B cell (primary cell): Measurements from ENCODE around the gene PRODH2. TPM values are rescaled to one million over a fixed set of nuclear protein-coding genes. Genes with fewer than 3 reads are reported as not detected.

Experiments used
- ATAC-seq: fragments of 200-7000 bp; cut with Tn5 transposase; one replicate; pipeline ENCODE4 v1.10.0; 2021; ENCODE audit warnings: low read depth, mild to moderate bottlenecking, moderate number of reproducible peaks, moderate library complexity
- CTCF ChIA-PET: fragments of 350-600 bp; sonication (Branson Sonifier 250); formaldehyde crosslinking; loops from one replicate; lab custom pipeline; 2021; ENCODE audit warnings: antibody characterized with exemption, inconsistent platforms; lab: Charles Lee
- POLR2A ChIA-PET: fragments of 350-600 bp; sonication (Branson Sonifier 250); formaldehyde crosslinking; loops from one replicate; lab custom pipeline; 2021; ENCODE audit warnings: antibody characterized with exemption; lab: Charles Lee
- DNase-seq: peaks from one replicate; pipeline ENCODE4 v3.0.0; 2013
- H2AFZ ChIP-seq: 2 replicates; pipeline ENCODE4 v1.6.1; 2012; ENCODE audit warnings: mild to moderate bottlenecking, low read depth, low read length; ENCODE audit not compliant: insufficient read depth, poor library complexity, severe bottlenecking
- H3K27ac ChIP-seq, 2 donors: 1 replicate in 1 of 2; 2 replicates in 1 of 2; pipeline ENCODE4 v1.5.1; 2012 to 2013; ENCODE audit warnings: low read length in 2 of 2, mild to moderate bottlenecking in 2 of 2, moderate library complexity in 1 of 2
- H3K27me3 ChIP-seq, 4 experiments: fragments of 200-600 bp in 1 of 4; sonication (generic) in 1 of 4; replicated peaks in 1 of 4; 1 replicate in 2 of 4; 2 replicates in 2 of 4; pipeline versions ENCODE4 v1.6.1 to v1.7.0; 2013 to 2016; ENCODE audit warnings: low read length in 3 of 4, mild to moderate bottlenecking in 2 of 4, mixed read lengths in 1 of 4, moderate library complexity in 1 of 4; ENCODE audit not compliant: insufficient read depth in 4 of 4, control insufficient read depth in 3 of 4; ENCODE audit errors: control extremely low read depth in 1 of 4
- H3K36me3 ChIP-seq, 2 experiments: replicated peaks in 1 of 2; 1 replicate in 1 of 2; 2 replicates in 1 of 2; pipeline versions ENCODE4 v1.6.1 to v1.7.1; 2013; ENCODE audit warnings: low read length in 1 of 2; ENCODE audit not compliant: insufficient read depth in 2 of 2, control insufficient read depth in 1 of 2; ENCODE audit errors: control extremely low read depth in 1 of 2, extremely low read depth in 1 of 2
- H3K4me1 ChIP-seq, 2 donors: fragments of 200-600 bp in 1 of 2; sonication (generic) in 1 of 2; 1 replicate in 1 of 2; 2 replicates in 1 of 2; pipeline versions ENCODE4 v1.5.1 to v1.6.1; 2013 to 2017; ENCODE audit warnings: low read length in 2 of 2; ENCODE audit not compliant: control insufficient read depth in 2 of 2, insufficient read depth in 2 of 2
- H3K4me2 ChIP-seq: replicated peaks from 2 replicates; pipeline ENCODE3; 2012; ENCODE audit warnings: mild to moderate bottlenecking, low read depth, low read length; ENCODE audit not compliant: poor library complexity, severe bottlenecking
- H3K4me3 ChIP-seq, 5 experiments: fragments of 200-600 bp in 1 of 5; sonication (generic) in 1 of 5; 1 replicate in 3 of 5; 2 replicates in 2 of 5; pipeline versions ENCODE4 v1.5.1 to v1.7.0; 2011 to 2016; ENCODE audit warnings: low read length in 4 of 5, mild to moderate bottlenecking in 4 of 5, low read depth in 2 of 5, control low read depth in 1 of 5, moderate library complexity in 1 of 5; ENCODE audit not compliant: insufficient read depth in 1 of 5; ENCODE audit errors: control extremely low read depth in 1 of 5, extremely low read depth in 1 of 5
- H3K79me2 ChIP-seq: fragments of 200-600 bp; sonication (generic); one replicate; pipeline ENCODE4 v1.6.0; 2016; ENCODE audit warnings: low read length; ENCODE audit not compliant: control insufficient read depth, insufficient read depth
- H3K9ac ChIP-seq: fragments of 200-600 bp; sonication (generic); 2 replicates; pipeline ENCODE4 v1.6.1; 2017; ENCODE audit warnings: mild to moderate bottlenecking, low read length, moderate library complexity
- H3K9me3 ChIP-seq, 3 donors: one replicate each; pipeline versions ENCODE4 v1.6.1 to v1.7.1; 2013; ENCODE audit warnings: low read length in 2 of 3; ENCODE audit not compliant: control insufficient read depth in 2 of 3, insufficient read depth in 1 of 3; ENCODE audit errors: control extremely low read depth in 1 of 3
- H4K20me1 ChIP-seq: 2 replicates; pipeline ENCODE4 v1.6.0; 2012; ENCODE audit warnings: mild to moderate bottlenecking, low read length; ENCODE audit not compliant: insufficient read depth, control insufficient read depth, poor library complexity, severe bottlenecking
- H3K27ac Mint-ChIP-seq: one replicate; pipeline ENCODE4 v1.8.0; 2021; ENCODE audit warnings: mixed read lengths
- H3K27me3 Mint-ChIP-seq: one replicate; pipeline ENCODE4 v1.8.0; 2021; ENCODE audit warnings: mixed read lengths
- H3K4me1 Mint-ChIP-seq: one replicate; pipeline ENCODE4 v1.8.0; 2021; ENCODE audit warnings: mixed read lengths
- H3K4me3 Mint-ChIP-seq: one replicate; pipeline ENCODE4 v1.8.0; 2021; ENCODE audit warnings: mixed read lengths
- H3K9me3 Mint-ChIP-seq: one replicate; pipeline ENCODE4 v1.8.0; 2022; ENCODE audit warnings: mixed read lengths; ENCODE audit not compliant: insufficient read depth
- EZH2 ChIP-seq: IDR thresholded peaks from 2 replicates; pipeline ENCODE4 v1.6.1; 2012; ENCODE audit warnings: borderline replicate concordance, low read depth, mild to moderate bottlenecking, moderate library complexity, low read length; ENCODE audit not compliant: insufficient read depth, poor library complexity, severe bottlenecking
- WGBS: methylation state at CpG from one replicate; pipeline ENCODE4 v1.1.5; 2013; ENCODE audit warnings: missing lambda C conversion rate; ENCODE audit not compliant: insufficient coverage; 5-methylcytosine and 5-hydroxymethylcytosine counted together
- intact Hi-C: fragments of 100-400 bp; cut with micrococcal nuclease; formaldehyde crosslinking; loops from one replicate; pipeline ENCODE4 v1.10.0; 2022
- polyA plus RNA-seq: library from polyadenylated mRNA; depleted of rRNA; stranded (reverse); fragments of >200 nt; gene quantifications from 2 replicates; pipeline ENCODE4 v1.2.3, GENCODE V29; 2012
- total RNA-seq, 2 donors: library from RNA; stranded (reverse); fragments of 120-200 nt in 1 of 2; gene quantifications; 1 replicate in 1 of 2; 2 replicates in 1 of 2; pipeline versions ENCODE4 v1.2.3 to v1.2.4, GENCODE V29; 2013 to 2022
- TF ChIP-seq, protein P1 (sequence below): fragments of 200-600 bp; IDR thresholded peaks from one replicate; pipeline ENCODE4 v1.8.0; 2022; ENCODE audit warnings: antibody characterized with exemption, mild to moderate bottlenecking

Gene PRODH2
- total and polyA plus RNA-seq, 2 donors (not counting 1 experiment from before 2014, with no cell fraction given): not detected

DNA sequence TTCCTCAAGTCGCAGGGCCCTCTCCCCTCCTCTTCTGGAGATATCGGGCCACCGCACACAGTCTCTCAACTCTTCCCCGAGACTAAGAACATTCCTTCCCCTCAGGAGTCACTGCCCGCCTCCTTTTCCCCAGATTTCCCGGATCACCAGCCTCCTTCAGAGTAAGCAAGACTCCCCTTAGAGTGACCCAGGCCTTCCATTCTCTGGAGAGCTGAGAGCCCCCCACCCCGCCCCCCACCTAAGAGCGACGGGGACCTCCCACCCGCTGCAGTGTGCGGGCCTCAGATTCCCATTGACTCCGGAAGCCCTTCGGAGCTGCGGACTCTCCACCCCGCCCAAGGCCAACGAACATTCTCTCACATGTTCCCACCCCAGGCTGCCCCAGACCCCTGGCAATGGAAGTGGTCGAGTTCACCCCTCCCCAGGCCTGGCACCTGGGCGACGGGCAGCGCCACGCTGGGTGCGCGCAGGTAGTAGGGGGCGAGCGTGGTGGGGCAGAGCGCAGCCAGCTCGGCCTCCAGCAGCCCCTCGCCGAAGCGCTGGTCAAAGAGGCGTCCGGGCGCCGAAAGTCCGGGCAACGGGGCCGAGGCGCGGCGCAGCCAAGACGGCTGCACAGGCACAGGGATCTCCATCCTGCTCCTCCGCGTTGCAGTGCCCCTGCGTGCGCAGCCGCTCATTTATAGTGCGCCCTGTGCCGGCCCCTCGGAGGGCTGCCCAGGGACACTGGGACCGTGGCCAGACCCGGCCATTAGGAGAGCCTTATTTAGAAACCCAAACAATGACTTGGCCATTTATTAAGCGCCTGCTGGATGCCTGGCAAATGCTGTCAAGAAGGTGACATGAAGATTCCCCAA is 56.0 kb downstream of the PRODH2 start, which contains the start of gene HSPB6:
TSS of gene HSPB6 (minus strand) at position 653 of the 854 bp plus-strand sequence. CDS start at position 632, 21 bp downstream.
- H4K20me1 ChIP-seq: peaks cover 4% of the 10 kb centered on the region
- WGBS: 10% methylated on average over 50 of the region's 52 CpGs
- H3K36me3 ChIP-seq: peaks cover 0 to 29% of the 10 kb centered on the region in 2 experiments
- Mint-ChIP-seq H3K4me1 (peaks cover 34% of the 10 kb centered on the region), H3K27ac (peak within 1 kb of the TSS; percentile 99), H3K27me3 (peaks cover 17% of the 10 kb centered on the region), H3K4me3 (peak within 1 kb of the TSS; percentile 99), H3K9me3 (no peaks in the 10 kb centered on the region)
- ATAC-seq: no peak
- POLR2A ChIA-PET: interaction anchor here (1.1 to 2.2 kb wide), 4 partner anchors 8 to 16 kb away, joined by 7 to 17 read pairs (median 9); partner anchors contain the start of genes LIN37, PSENEN and U2AF1L4
- peak within 1 kb of the TSS; percentile 96 for H3K9ac ChIP-seq
- peaks cover 23% of the 10 kb centered on the region for H3K79me2 ChIP-seq
- CTCF ChIA-PET: interaction anchor here (1.3 kb wide), 1 partner anchor 16 kb away, joined by 3 read pairs; no protein-coding TSS in a partner anchor
- H2AFZ ChIP-seq: peak within 1 kb of the TSS; percentile 89
- TF ChIP-seq EZH2: peak; percentile 47
- TF ChIP-seq, protein P1, sequence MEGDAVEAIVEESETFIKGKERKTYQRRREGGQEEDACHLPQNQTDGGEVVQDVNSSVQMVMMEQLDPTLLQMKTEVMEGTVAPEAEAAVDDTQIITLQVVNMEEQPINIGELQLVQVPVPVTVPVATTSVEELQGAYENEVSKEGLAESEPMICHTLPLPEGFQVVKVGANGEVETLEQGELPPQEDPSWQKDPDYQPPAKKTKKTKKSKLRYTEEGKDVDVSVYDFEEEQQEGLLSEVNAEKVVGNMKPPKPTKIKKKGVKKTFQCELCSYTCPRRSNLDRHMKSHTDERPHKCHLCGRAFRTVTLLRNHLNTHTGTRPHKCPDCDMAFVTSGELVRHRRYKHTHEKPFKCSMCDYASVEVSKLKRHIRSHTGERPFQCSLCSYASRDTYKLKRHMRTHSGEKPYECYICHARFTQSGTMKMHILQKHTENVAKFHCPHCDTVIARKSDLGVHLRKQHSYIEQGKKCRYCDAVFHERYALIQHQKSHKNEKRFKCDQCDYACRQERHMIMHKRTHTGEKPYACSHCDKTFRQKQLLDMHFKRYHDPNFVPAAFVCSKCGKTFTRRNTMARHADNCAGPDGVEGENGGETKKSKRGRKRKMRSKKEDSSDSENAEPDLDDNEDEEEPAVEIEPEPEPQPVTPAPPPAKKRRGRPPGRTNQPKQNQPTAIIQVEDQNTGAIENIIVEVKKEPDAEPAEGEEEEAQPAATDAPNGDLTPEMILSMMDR: no peak
- intact Hi-C loops: loop anchor here (5.0 kb wide), 1 partner anchor 64 kb away; no protein-coding TSS in a partner anchor
- peak within 1 kb of the TSS in 1 of 2 donors; percentile 96 for H3K27ac ChIP-seq
- peak within 1 kb of the TSS; percentile 85 to 99 (median 94) for H3K4me3 ChIP-seq
- peaks cover 0 to 26% (median 10%) of the 10 kb centered on the region in 4 experiments for H3K27me3 ChIP-seq
- H3K4me2 ChIP-seq: peak within 1 kb of the TSS; percentile 98
- DNase-seq: peak; percentile 32
- H3K4me1 ChIP-seq: peaks cover 24 to 35% of the 10 kb centered on the region in 2 donors
- H3K9me3 ChIP-seq: peaks cover 0 to 10% (median 0%) of the 10 kb centered on the region in 3 donors
